ENCODE measurements around the gene MRPS27. TPM values are rescaled to one million over a fixed set of nuclear protein-coding genes. Genes with fewer than 3 reads are reported as not detected.
"Not testable (repeated sequence)": the region's sequence is repeated elsewhere in the genome, so short reads cannot be mapped to it uniquely, and the experiment has no call there.

MRPS27 gene
- total RNA-seq, 4 donors from 2014 or later = 33.2 to 74.9 (median 62.3) TPM

- Histone ChIP-seq H3K27me3 (no peaks in the 10 kb centered on the region), H3K9me3 (no peaks in the 10 kb centered on the region), H3K27ac (no peak overlapping the region), H3K4me3 (no peak overlapping the region), H3K36me3 (peaks cover 0 to 34% of the 10 kb centered on the region in 2 donors), H3K4me1 (peaks cover 6 to 8% of the 10 kb centered on the region in 2 donors)
- no peak for DNase-seq
- ATAC-seq = no peak
- intact Hi-C loops (cut with DNase I; ENCODE audit: low total_unique reads) = no loop called here
- TF ChIP-seq CTCF (IDR thresholded peaks at IDR 0.05 in 4 of 5, conservative IDR thresholded peaks at IDR 0.05 in 1 of 5) (no peak), POLR2A (IDR thresholded peaks at IDR 0.05) (no peak)
- in situ Hi-C loops (cut with MboI; ENCODE audit: low sequenced_read_pairs in 4 of 4) = no loop called here
These were observed 5.7 kb upstream of the MRPS27 start for GRCh38 chr5:72325566-72326305.

- peaks cover 0 to 32% of the 10 kb centered on the region in 2 donors for H3K36me3 ChIP-seq
- no peak for DNase-seq
- no peak overlapping the region for H3K4me3 ChIP-seq
- no peak overlapping the region for H3K27ac ChIP-seq
- intact Hi-C loops (cut with DNase I; ENCODE audit: low total_unique reads) = no loop called here
- TF ChIP-seq POLR2A (IDR thresholded peaks at IDR 0.05) (no peak), CTCF (IDR thresholded peaks at IDR 0.05 in 4 of 5, conservative IDR thresholded peaks at IDR 0.05 in 1 of 5) (no peak)
- no peaks in the 10 kb centered on the region for H3K9me3 ChIP-seq
- no peaks in the 10 kb centered on the region for H3K27me3 ChIP-seq
- ATAC-seq = no peak
- peaks cover 8 to 10% of the 10 kb centered on the region in 2 donors for H3K4me1 ChIP-seq
- in situ Hi-C loops (cut with MboI; ENCODE audit: low sequenced_read_pairs in 4 of 4) = loop anchor here in 1 of 4 donors (25.0 kb wide), 1 partner anchor 537 kb away; no protein-coding TSS in a partner anchor
These were observed 4.3 kb upstream of the MRPS27 start for GRCh38 chr5:72324189-72324825.

GRCh38 chr5:72319435-72319975, 535 bp downstream of the MRPS27 start:
- H3K27me3 ChIP-seq; intact Hi-C loops (cut with DNase I; ENCODE audit: low total_unique reads); H3K36me3 ChIP-seq; ATAC-seq; H3K9me3 ChIP-seq; DNase-seq: not testable (repeated sequence)
- H3K4me3 ChIP-seq = peak overlapping the region; percentile 80 to 96 (median 94)
- H3K27ac ChIP-seq = peak overlapping the region; percentile 75 to 89 (median 82)
- peaks cover 19 to 24% of the 10 kb centered on the region in 2 donors for H3K4me1 ChIP-seq
- in situ Hi-C loops (cut with MboI; ENCODE audit: low sequenced_read_pairs in 4 of 4) = loop anchor here in 2 of 4 donors (5.0 to 25.0 kb wide), 2 partner anchors 532 to 537 kb away; no protein-coding TSS in a partner anchor

GRCh38 chr5:72314571-72315172, 5.4 kb downstream of the MRPS27 start:
- ATAC-seq = no peak
- no peak overlapping the region for H3K27ac ChIP-seq
- peaks cover 12 to 18% of the 10 kb centered on the region in 2 donors for H3K4me1 ChIP-seq
- intact Hi-C loops (cut with DNase I; ENCODE audit: low total_unique reads) = no loop called here
- H3K4me3 ChIP-seq = no peak overlapping the region
- no peaks in the 10 kb centered on the region for H3K9me3 ChIP-seq
- peaks cover 0 to 15% of the 10 kb centered on the region in 2 donors for H3K36me3 ChIP-seq
- TF ChIP-seq CTCF (IDR thresholded peaks at IDR 0.05 in 4 of 5, conservative IDR thresholded peaks at IDR 0.05 in 1 of 5) = no peak
- TF ChIP-seq POLR2A (IDR thresholded peaks at IDR 0.05) = no peak
- H3K27me3 ChIP-seq = no peaks in the 10 kb centered on the region
- in situ Hi-C loops (cut with MboI; ENCODE audit: low sequenced_read_pairs in 4 of 4) = loop anchor here (5.0 to 25.0 kb wide), 3 partner anchors 177 to 532 kb away; no protein-coding TSS in a partner anchor
- no peak for DNase-seq
